ENCODE data around the gene TMEM178A. TPM values are rescaled to one million over a fixed set of nuclear protein-coding genes. Genes with fewer than 3 reads are reported as not detected.

The TMEM178A gene
- 1 to 10 TPM; 2.5 to 4.0 TPM for total RNA-seq
- polyA plus RNA-seq: 1 to 10 TPM; 1.4 to 4.8 TPM
- long read RNA-seq, donor 1, partial matches to known transcripts: 0 of 1 reads
- long read RNA-seq, donor 1, other reads (novel, unspliced or antisense): 0 of 1 reads
- long read RNA-seq, donor 2: 0 reads
- long read RNA-seq, donor 3, partial matches to known transcripts: 0 of 4 reads
- long read RNA-seq, donor 3, other reads (novel, unspliced or antisense): 0 of 4 reads
- long read RNA-seq, donor 4, partial matches to known transcripts: 7 of 7 reads
- long read RNA-seq, donor 4, other reads (novel, unspliced or antisense): 0 of 7 reads
- long read RNA-seq, donor 5, partial matches to known transcripts: 0 of 3 reads
- long read RNA-seq, donor 5, other reads (novel, unspliced or antisense): 0 of 3 reads

DNA sequence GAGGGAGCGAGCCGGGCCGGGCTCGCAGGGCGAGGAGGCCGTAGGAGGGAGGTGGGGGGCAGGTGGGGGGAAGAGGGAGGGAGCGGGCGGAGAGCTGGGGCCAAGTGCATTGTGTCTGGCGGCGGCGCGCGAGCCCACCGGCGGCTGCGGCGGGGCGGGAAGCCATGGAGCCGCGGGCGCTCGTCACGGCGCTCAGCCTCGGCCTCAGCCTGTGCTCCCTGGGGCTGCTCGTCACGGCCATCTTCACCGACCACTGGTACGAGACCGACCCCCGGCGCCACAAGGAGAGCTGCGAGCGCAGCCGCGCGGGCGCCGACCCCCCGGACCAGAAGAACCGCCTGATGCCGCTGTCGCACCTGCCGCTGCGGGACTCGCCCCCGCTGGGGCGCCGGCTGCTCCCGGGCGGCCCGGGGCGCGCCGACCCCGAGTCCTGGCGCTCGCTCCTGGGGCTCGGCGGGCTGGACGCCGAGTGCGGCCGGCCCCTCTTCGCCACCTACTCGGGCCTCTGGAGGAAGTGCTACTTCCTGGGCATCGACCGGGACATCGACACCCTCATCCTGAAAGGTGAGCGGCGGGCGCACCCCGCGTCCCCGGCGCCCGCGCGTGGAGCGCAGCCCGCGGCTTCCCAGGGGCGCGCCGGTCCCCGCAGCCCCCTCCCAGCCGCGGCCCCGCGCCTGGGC lies at the start of gene TMEM178A:
TSS of gene TMEM178A (plus strand) at position 107 of the 680 bp plus-strand sequence. CDS start at position 165, 58 bp downstream.
- H3K4me3 ChIP-seq: peak within 1 kb of the TSS; percentile 52
- peak; percentile 6 for ATAC-seq (ENCODE audit: insufficient read depth, low FRiP score)
- no peaks in the 10 kb centered on the region for H3K9me3 ChIP-seq (ENCODE audit: control insufficient read depth in 4 of 4, insufficient read depth in 3 of 4, low read length in 3 of 4)
- peak in 2 of 3 donors; percentile 31 to 41 for DNase-seq
- peaks cover 0 to 42% (median 37%) of the 10 kb centered on the region in 3 donors for H3K27me3 ChIP-seq (ENCODE audit: control insufficient read depth in 3 of 3, insufficient read depth in 3 of 3, low read length in 2 of 3)
- TF ChIP-seq, protein P1, sequence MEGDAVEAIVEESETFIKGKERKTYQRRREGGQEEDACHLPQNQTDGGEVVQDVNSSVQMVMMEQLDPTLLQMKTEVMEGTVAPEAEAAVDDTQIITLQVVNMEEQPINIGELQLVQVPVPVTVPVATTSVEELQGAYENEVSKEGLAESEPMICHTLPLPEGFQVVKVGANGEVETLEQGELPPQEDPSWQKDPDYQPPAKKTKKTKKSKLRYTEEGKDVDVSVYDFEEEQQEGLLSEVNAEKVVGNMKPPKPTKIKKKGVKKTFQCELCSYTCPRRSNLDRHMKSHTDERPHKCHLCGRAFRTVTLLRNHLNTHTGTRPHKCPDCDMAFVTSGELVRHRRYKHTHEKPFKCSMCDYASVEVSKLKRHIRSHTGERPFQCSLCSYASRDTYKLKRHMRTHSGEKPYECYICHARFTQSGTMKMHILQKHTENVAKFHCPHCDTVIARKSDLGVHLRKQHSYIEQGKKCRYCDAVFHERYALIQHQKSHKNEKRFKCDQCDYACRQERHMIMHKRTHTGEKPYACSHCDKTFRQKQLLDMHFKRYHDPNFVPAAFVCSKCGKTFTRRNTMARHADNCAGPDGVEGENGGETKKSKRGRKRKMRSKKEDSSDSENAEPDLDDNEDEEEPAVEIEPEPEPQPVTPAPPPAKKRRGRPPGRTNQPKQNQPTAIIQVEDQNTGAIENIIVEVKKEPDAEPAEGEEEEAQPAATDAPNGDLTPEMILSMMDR (IDR thresholded peaks at IDR 0.05; ENCODE audit: control extremely low read depth, extremely low read depth): no peak
- no peak within 1 kb of the TSS for H3K27ac ChIP-seq (ENCODE audit: low read depth in 1 of 2, low read length in 1 of 2)
- peaks cover 0 to 24% (median 4%) of the 10 kb centered on the region in 5 donors for H3K4me1 ChIP-seq (ENCODE audit: control insufficient read depth in 5 of 5, insufficient read depth in 5 of 5, low read length in 5 of 5)
- peak within 1 kb of the TSS in 1 of 2 donors; percentile 20 for H3K9ac ChIP-seq (ENCODE audit: insufficient read depth in 1 of 2, low read length in 2 of 2)
- WGBS, 2 donors: 1% methylated on average over 67 to 90 of the region's 90 CpGs
- no peaks in the 10 kb centered on the region for H3K36me3 ChIP-seq (ENCODE audit: control insufficient read depth in 4 of 4, insufficient read depth in 4 of 4, low read length in 4 of 4)

DNA sequence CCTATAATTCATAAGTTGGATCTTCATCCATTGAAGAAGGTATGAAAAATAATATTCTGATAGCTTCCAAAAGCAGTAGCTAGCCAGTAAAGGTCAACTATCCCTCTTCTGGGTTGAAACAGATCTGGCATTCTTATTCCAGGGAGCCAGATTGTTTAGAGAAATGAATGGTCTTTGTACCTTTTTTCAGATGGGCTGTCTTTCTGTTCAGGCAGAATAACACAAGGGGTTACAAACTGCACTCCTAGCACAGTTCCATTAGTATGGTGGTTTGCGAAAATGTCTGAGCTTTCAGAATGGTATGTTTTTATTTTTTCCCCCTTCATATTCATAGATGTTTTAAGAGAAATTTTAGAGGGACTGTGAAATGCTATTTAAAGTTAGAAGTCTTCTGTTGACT lies 47.5 kb upstream of the TMEM178A start:
- WGBS, 2 donors: 90 to 94% methylated on average over 1 of the region's 1 CpG
- Histone ChIP-seq H3K9me3 (ENCODE audit: control insufficient read depth in 4 of 4, insufficient read depth in 3 of 4, low read length in 3 of 4) (no peaks in the 10 kb centered on the region), H3K4me3 (no peak overlapping the region), H3K4me1 (ENCODE audit: control insufficient read depth in 5 of 5, insufficient read depth in 5 of 5, low read length in 5 of 5) (peaks cover 0 to 50% (median 9%) of the 10 kb centered on the region in 5 donors), H3K9ac (ENCODE audit: insufficient read depth in 1 of 2, low read length in 2 of 2) (no peak overlapping the region), H3K27ac (ENCODE audit: low read depth in 1 of 2, low read length in 1 of 2) (no peak overlapping the region), H3K27me3 (ENCODE audit: control insufficient read depth in 3 of 3, insufficient read depth in 3 of 3, low read length in 2 of 3) (no peaks in the 10 kb centered on the region), H3K36me3 (ENCODE audit: control insufficient read depth in 4 of 4, insufficient read depth in 4 of 4, low read length in 4 of 4) (no peaks in the 10 kb centered on the region)
- TF ChIP-seq, protein P1 (IDR thresholded peaks at IDR 0.05; ENCODE audit: control extremely low read depth, extremely low read depth): no peak
- ATAC-seq (ENCODE audit: insufficient read depth, low FRiP score) (no peak), DNase-seq (no peak)

DNA sequence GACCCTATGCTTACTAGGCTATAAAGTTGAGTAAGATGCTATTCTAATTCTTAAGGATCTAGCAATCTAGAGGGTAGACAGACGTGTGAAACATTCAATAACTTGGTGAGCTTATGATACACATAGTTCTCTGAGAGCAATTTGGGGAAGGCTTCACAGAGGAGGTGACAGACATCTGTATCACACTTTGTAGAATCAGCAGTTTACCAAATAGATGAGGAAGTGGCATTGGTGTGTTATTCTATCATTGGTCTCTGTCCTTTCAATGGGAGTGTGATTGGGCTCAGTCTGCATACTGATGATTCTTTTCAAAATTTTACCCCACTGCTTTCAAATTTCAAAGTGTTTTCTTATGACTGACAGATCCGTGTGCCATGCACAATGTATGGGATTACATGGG lies 47.0 kb upstream of the TMEM178A start:
- Histone ChIP-seq H3K9ac (ENCODE audit: insufficient read depth in 1 of 2, low read length in 2 of 2) (no peak overlapping the region), H3K36me3 (ENCODE audit: control insufficient read depth in 4 of 4, insufficient read depth in 4 of 4, low read length in 4 of 4) (no peaks in the 10 kb centered on the region), H3K27me3 (ENCODE audit: control insufficient read depth in 3 of 3, insufficient read depth in 3 of 3, low read length in 2 of 3) (no peaks in the 10 kb centered on the region), H3K27ac (ENCODE audit: low read depth in 1 of 2, low read length in 1 of 2) (no peak overlapping the region), H3K4me1 (ENCODE audit: control insufficient read depth in 5 of 5, insufficient read depth in 5 of 5, low read length in 5 of 5) (peaks cover 0 to 55% (median 9%) of the 10 kb centered on the region in 5 donors), H3K9me3 (ENCODE audit: control insufficient read depth in 4 of 4, insufficient read depth in 3 of 4, low read length in 3 of 4) (no peaks in the 10 kb centered on the region), H3K4me3 (no peak overlapping the region)
- WGBS, 2 donors: 68 to 76% methylated on average over 2 of the region's 2 CpGs
- ATAC-seq (ENCODE audit: insufficient read depth, low FRiP score): peak; percentile 49
- no peak for DNase-seq
- TF ChIP-seq, protein P1 (IDR thresholded peaks at IDR 0.05; ENCODE audit: control extremely low read depth, extremely low read depth): no peak
